ENCODE data around the gene PROM1. TPM values are rescaled to one million over a fixed set of nuclear protein-coding genes. Genes with fewer than 3 reads are reported as not detected.

PROM1 gene
- total and polyA plus RNA-seq, 2 of the 4 experiments (the other 2 are of a cell fraction) = not detected

DNA sequence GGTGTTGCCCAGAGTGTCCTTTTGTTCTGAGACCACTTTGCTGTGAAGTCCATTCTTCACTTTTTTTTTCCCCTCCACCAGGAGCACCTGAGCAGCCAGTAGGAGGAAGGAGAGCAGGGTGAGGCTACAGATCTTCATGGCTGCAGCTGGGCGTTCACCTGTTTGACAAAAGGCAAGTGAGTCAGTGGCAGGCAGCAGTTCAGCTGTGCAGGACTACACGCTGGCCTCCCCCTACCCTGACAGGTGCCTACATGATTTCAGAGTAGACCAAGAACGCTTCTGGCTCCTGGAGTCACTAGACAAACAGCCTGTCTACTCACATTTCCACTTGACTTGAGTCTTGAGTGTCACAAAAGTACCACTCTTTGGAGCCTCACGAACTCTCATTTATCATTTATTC is 147.3 kb downstream of the PROM1 start:
- no peak overlapping the region for H3K23ac ChIP-seq (ENCODE audit: low read depth, low read length)
- H3K18ac ChIP-seq (ENCODE audit: low read depth, low read length) = no peak overlapping the region
- no peak overlapping the region for H4K8ac ChIP-seq (ENCODE audit: low read depth in 2 of 2, low read length in 2 of 2)
- no peak overlapping the region for H2AFZ ChIP-seq (replicated peaks; ENCODE audit: low read length, poor library complexity)
- no peak overlapping the region for H4K5ac ChIP-seq (ENCODE audit: low read depth, low read length)
- ChIA-PET POLR2A (ENCODE audit: unreplicated experiment) (no interaction called here), CTCF (interaction anchor here (0.7 kb wide), 1 partner anchor 328 kb away, joined by 3 read pairs; no protein-coding TSS in a partner anchor)
- dilution Hi-C loops (cut with HindIII; ENCODE audit: low sequenced_read_pairs, unreplicated experiment) = no loop called here
- no peak overlapping the region for H2BK120ac ChIP-seq (ENCODE audit: low read depth, low read length)
- no peaks in the 10 kb centered on the region for H4K20me1 ChIP-seq (ENCODE audit: insufficient read depth, low read length)
- H3K56ac ChIP-seq (ENCODE audit: extremely low read depth, insufficient read depth, low read length) = no peak overlapping the region
- H3K4me1 ChIP-seq (ENCODE audit: control insufficient read depth, insufficient read depth, low read length) = no peaks in the 10 kb centered on the region
- no peak overlapping the region for H2BK15ac ChIP-seq (ENCODE audit: low read depth, low read length)
- H3K27me3 ChIP-seq (ENCODE audit: control insufficient read depth, insufficient read depth, low read length) = peaks cover 33% of the 10 kb centered on the region
- H3K14ac ChIP-seq (replicated peaks; ENCODE audit: low read depth, low read length) = no peak overlapping the region
- no peak overlapping the region for H3K9ac ChIP-seq (ENCODE audit: low read depth, low read length)
- H4K91ac ChIP-seq (ENCODE audit: insufficient read depth, low read depth, low read length) = no peak overlapping the region
- no TSS peak for BruUV-seq (replicated peaks)
- ATAC-seq (ENCODE audit: low read depth) (no peak), DNase-seq (no peak)
- H3K36me3 ChIP-seq (ENCODE audit: control insufficient read depth, insufficient read depth, low read length) = no peaks in the 10 kb centered on the region
- no peak overlapping the region for H2BK5ac ChIP-seq (ENCODE audit: low read depth, low read length, poor library complexity, severe bottlenecking)
- in situ Hi-C loops (cut with MboI; ENCODE audit: low sequenced_read_pairs) = no loop called here
- H3K4ac ChIP-seq (ENCODE audit: low read depth, low read length) = no peak overlapping the region
- WGBS, 2 experiments (ENCODE audit: extremely low coverage in 2 of 2, insufficient read length in 1 of 2) = 71% methylated on average over 2 of the region's 4 CpGs; no CpG with 5 or more reads in 1 of the 2 experiments
- no peak overlapping the region for H2AK5ac ChIP-seq (ENCODE audit: low read depth, low read length)
- H3K9me1 ChIP-seq (ENCODE audit: insufficient read depth, low read length) = no peaks in the 10 kb centered on the region; the same call in 1 of the 2 replicates
- intact Hi-C loops (cut with micrococcal nuclease) = no loop called here
- H3K27ac ChIP-seq (ENCODE audit: insufficient read depth, low read length) = no peak overlapping the region
- no peak overlapping the region for H2BK20ac ChIP-seq (ENCODE audit: low read depth, low read length)
- H3K4me3 ChIP-seq (ENCODE audit: insufficient read depth, low read depth, low read length) = no peak overlapping the region
- H3K9me3 ChIP-seq (ENCODE audit: control insufficient read depth, insufficient read depth, low read length) = no peaks in the 10 kb centered on the region
- H2AK9ac ChIP-seq (replicated peaks; ENCODE audit: low read depth, low read length, poor library complexity) = no peak overlapping the region
- no peak for TF ChIP-seq CEBPB (IDR thresholded peaks at IDR 0.05; ENCODE audit: low read depth, low read length)
- TF ChIP-seq SMC3 (IDR thresholded peaks at IDR 0.05; ENCODE audit: low read depth, low read length) = no peak
- no peak for TF ChIP-seq POLR2A (IDR thresholded peaks at IDR 0.05; ENCODE audit: low read depth, low read length)
- no peak for TF ChIP-seq MAZ (IDR thresholded peaks at IDR 0.05; ENCODE audit: borderline replicate concordance, low read depth, low read length)
- TF ChIP-seq, protein P1, sequence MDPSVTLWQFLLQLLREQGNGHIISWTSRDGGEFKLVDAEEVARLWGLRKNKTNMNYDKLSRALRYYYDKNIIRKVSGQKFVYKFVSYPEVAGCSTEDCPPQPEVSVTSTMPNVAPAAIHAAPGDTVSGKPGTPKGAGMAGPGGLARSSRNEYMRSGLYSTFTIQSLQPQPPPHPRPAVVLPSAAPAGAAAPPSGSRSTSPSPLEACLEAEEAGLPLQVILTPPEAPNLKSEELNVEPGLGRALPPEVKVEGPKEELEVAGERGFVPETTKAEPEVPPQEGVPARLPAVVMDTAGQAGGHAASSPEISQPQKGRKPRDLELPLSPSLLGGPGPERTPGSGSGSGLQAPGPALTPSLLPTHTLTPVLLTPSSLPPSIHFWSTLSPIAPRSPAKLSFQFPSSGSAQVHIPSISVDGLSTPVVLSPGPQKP (IDR thresholded peaks at IDR 0.05; ENCODE audit: borderline replicate concordance, low read depth, low read length) = no peak
- no peak for TF ChIP-seq RFX5 (IDR thresholded peaks at IDR 0.05; ENCODE audit: low read depth, low read length)
- TF ChIP-seq RAD21 (IDR thresholded peaks at IDR 0.05; ENCODE audit: low read length) = no peak
- no peaks in the 10 kb centered on the region for H3K79me1 ChIP-seq (ENCODE audit: low read depth in 1 of 2, low read length in 2 of 2)
- H3K4me2 ChIP-seq (ENCODE audit: low read depth, low read length) = no peak overlapping the region
